Coronary artery (tissue), 2 donors: ENCODE measurements around the gene SDS.
A peak's percentile ranks its signal among the peaks of the same experiment; 100 is the strongest.

Experiments used
- DNase-seq: peaks from one replicate; pipeline ENCODE4 v3.0.0-alpha.2; 2017; ENCODE audit warnings: low spot score
- H3K27ac ChIP-seq, 2 donors: fragments of 200-600 bp; sonication (generic); one replicate each; pipeline ENCODE4 v1.5.1; 2016 to 2019
- H3K4me3 ChIP-seq: fragments of 200-600 bp; sonication (generic); 2 replicates; pipeline ENCODE4 v1.5.1; 2016; ENCODE audit warnings: mild to moderate bottlenecking, moderate library complexity
- CTCF ChIP-seq: fragments of 200-600 bp; sonication (generic); IDR thresholded peaks from one replicate; pipeline ENCODE4 v1.5.1; 2019; ENCODE audit warnings: antibody characterized with exemption

SDS gene

GRCh38 chr12:113427882-113428281, 24.2 kb upstream of the SDS start:
- TF ChIP-seq CTCF, result no peak
- Histone ChIP-seq H3K27ac (no peak overlapping the region), H3K4me3 (no peak overlapping the region)
- DNase-seq, result no peak

GRCh38 chr12:113425960-113426453, 22.3 kb upstream of the SDS start:
- H3K4me3 ChIP-seq, result no peak overlapping the region
- no peak for TF ChIP-seq CTCF
- H3K27ac ChIP-seq, result no peak overlapping the region
- no peak for DNase-seq

GRCh38 chr12:113424915-113425823, 21.5 kb upstream of the SDS start:
- no peak for DNase-seq
- Histone ChIP-seq H3K27ac (no peak overlapping the region), H3K4me3 (no peak overlapping the region)
- peak; percentile 76 for TF ChIP-seq CTCF

- no peak overlapping the region for H3K4me3 ChIP-seq
- TF ChIP-seq CTCF, result no peak
- H3K27ac ChIP-seq, result no peak overlapping the region
- DNase-seq, result no peak
Observed at GRCh38 chr12:113424456-113424855, 20.8 kb upstream of the SDS start.

- peak overlapping the region; percentile 68 for H3K4me3 ChIP-seq
- no peak for DNase-seq
- TF ChIP-seq CTCF, result no peak
- H3K27ac ChIP-seq, result peak overlapping the region; percentile 46 to 61
Observed at GRCh38 chr12:113422886-113423669, 19.4 kb upstream of the SDS start.

GRCh38 chr12:113422030-113422885, 18.6 kb upstream of the SDS start, which contains the start of gene SDSL:
TSS of gene SDSL (plus strand) at chr12:113422380. CDS start at chr12:113427983, 5,603 bp downstream.
- peak within 1 kb of the TSS; percentile 68 for H3K4me3 ChIP-seq
- TF ChIP-seq CTCF, result no peak
- DNase-seq, result peak; percentile 82
- H3K27ac ChIP-seq, result peak within 1 kb of the TSS; percentile 46 to 61
